Measurements from ENCODE around the gene RUSC1. TPM values are rescaled to one million over a fixed set of nuclear protein-coding genes. Genes with fewer than 3 reads are reported as not detected.
"Not testable (repeated sequence)": the region's sequence is repeated elsewhere in the genome, so short reads cannot be mapped to it uniquely, and the experiment has no call there.

The RUSC1 gene
- total RNA-seq, 2 experiments from 2014 or later = 23.2 to 25.4 TPM

- no peak for DNase-seq
- ChIA-PET CTCF (interaction anchor here (6.3 kb wide), 1 partner anchor 74 kb away, joined by 188 read pairs; the partner anchor contains the start of gene ENTREP3), POLR2A (no interaction called here)
- Mint-ChIP-seq H3K36me3 (peaks cover 7% of the 10 kb centered on the region), H3K4me3 (peak overlapping the region; percentile 42), H3K4me1 (ENCODE audit: low read depth) (peaks cover 20% of the 10 kb centered on the region), H3K9me3 (no peaks in the 10 kb centered on the region), H3K27ac (no peak overlapping the region), H3K27me3 (no peaks in the 10 kb centered on the region)
- intact Hi-C loops (cut with micrococcal nuclease) = loop anchor here (10.0 kb wide), 1 partner anchor 269 kb away; no protein-coding TSS in a partner anchor
Observed at GRCh38 chr1:155325603-155325893, 4.9 kb downstream of the RUSC1 start.

GRCh38 chr1:155326020-155326526 lies 5.4 kb downstream of the RUSC1 start:
- peak overlapping the region; percentile 3 for H3K27ac Mint-ChIP-seq
- no peaks in the 10 kb centered on the region for H3K27me3 Mint-ChIP-seq
- DNase-seq = no peak
- no peaks in the 10 kb centered on the region for H3K9me3 Mint-ChIP-seq
- H3K36me3 Mint-ChIP-seq = peaks cover 9% of the 10 kb centered on the region
- intact Hi-C loops (cut with micrococcal nuclease) = loop anchor here (10.0 kb wide), 1 partner anchor 269 kb away; no protein-coding TSS in a partner anchor
- H3K4me3 Mint-ChIP-seq = peak overlapping the region; percentile 5
- CTCF ChIA-PET = interaction anchor here (2.9 kb wide), 1 partner anchor 76 kb away, joined by 19 read pairs; no protein-coding TSS in a partner anchor
- H3K4me1 Mint-ChIP-seq (ENCODE audit: low read depth) = peaks cover 16% of the 10 kb centered on the region
- POLR2A ChIA-PET = no interaction called here

GRCh38 chr1:155326631-155327037 lies 5.9 kb downstream of the RUSC1 start:
- Mint-ChIP-seq H3K4me1 (ENCODE audit: low read depth) (peaks cover 12% of the 10 kb centered on the region), H3K27ac (no peak overlapping the region), H3K27me3 (no peaks in the 10 kb centered on the region), H3K9me3 (no peaks in the 10 kb centered on the region), H3K36me3 (peaks cover 9% of the 10 kb centered on the region), H3K4me3 (no peak overlapping the region)
- POLR2A ChIA-PET = no interaction called here
- DNase-seq = no peak
- CTCF ChIA-PET = interaction anchor here (2.9 kb wide), 1 partner anchor 76 kb away, joined by 19 read pairs; no protein-coding TSS in a partner anchor
- intact Hi-C loops (cut with micrococcal nuclease) = loop anchor here (10.0 kb wide), 1 partner anchor 268 kb away; no protein-coding TSS in a partner anchor

- H3K4me1 Mint-ChIP-seq (ENCODE audit: low read depth) = peaks cover 4% of the 10 kb centered on the region
- H3K36me3 Mint-ChIP-seq = peaks cover 9% of the 10 kb centered on the region
- POLR2A ChIA-PET = interaction anchor here (0.7 kb wide), 1 partner anchor 15 kb away, joined by 5 read pairs; no protein-coding TSS in a partner anchor
- H3K9me3 Mint-ChIP-seq = no peaks in the 10 kb centered on the region
- no peaks in the 10 kb centered on the region for H3K27me3 Mint-ChIP-seq
- H3K4me3 Mint-ChIP-seq = no peak overlapping the region
- intact Hi-C loops (cut with micrococcal nuclease) = loop anchor here (10.0 kb wide), 1 partner anchor 267 kb away; no protein-coding TSS in a partner anchor
- H3K27ac Mint-ChIP-seq = no peak overlapping the region
- DNase-seq = no peak
- CTCF ChIA-PET = interaction anchor here (0.6 to 2.9 kb wide), 4 partner anchors 10 to 176 kb away, joined by 4 to 19 read pairs (median 4); no protein-coding TSS in a partner anchor
Observed at GRCh38 chr1:155327981-155328380, 7.3 kb downstream of the RUSC1 start.

GRCh38 chr1:155328856-155329255 lies 8.2 kb downstream of the RUSC1 start:
- DNase-seq; POLR2A ChIA-PET; H3K9me3 Mint-ChIP-seq; H3K27me3 Mint-ChIP-seq; H3K27ac Mint-ChIP-seq; H3K4me3 Mint-ChIP-seq; H3K4me1 Mint-ChIP-seq (ENCODE audit: low read depth): not testable (repeated sequence)
- peaks cover 13% of the 10 kb centered on the region for H3K36me3 Mint-ChIP-seq
- intact Hi-C loops (cut with micrococcal nuclease) = loop anchor here (10.0 kb wide), 1 partner anchor 266 kb away; no protein-coding TSS in a partner anchor
- CTCF ChIA-PET = interaction anchor here (0.6 to 2.9 kb wide), 4 partner anchors 11 to 532 kb away, joined by 3 to 19 read pairs (median 4); no protein-coding TSS in a partner anchor

- Mint-ChIP-seq H3K36me3 (peaks cover 15% of the 10 kb centered on the region), H3K27ac (peak overlapping the region; percentile 45), H3K27me3 (no peaks in the 10 kb centered on the region), H3K4me3 (no peak overlapping the region), H3K9me3 (no peaks in the 10 kb centered on the region), H3K4me1 (ENCODE audit: low read depth) (peaks cover 4% of the 10 kb centered on the region)
- POLR2A ChIA-PET = no interaction called here
- DNase-seq = no peak
- intact Hi-C loops (cut with micrococcal nuclease) = loop anchor here (10.0 kb wide), 1 partner anchor 265 kb away; no protein-coding TSS in a partner anchor
- CTCF ChIA-PET = no interaction called here
Observed at GRCh38 chr1:155329980-155330598, 9.4 kb downstream of the RUSC1 start.

GRCh38 chr1:155334962-155335361 lies 14.3 kb downstream of the RUSC1 start:
- ChIA-PET CTCF (interaction anchor here (1.5 kb wide), 1 partner anchor 11 kb away, joined by 5 read pairs; no protein-coding TSS in a partner anchor), POLR2A (no interaction called here)
- intact Hi-C loops (cut with micrococcal nuclease) = no loop called here
- Mint-ChIP-seq H3K36me3 (peaks cover 35% of the 10 kb centered on the region), H3K4me1 (ENCODE audit: low read depth) (no peaks in the 10 kb centered on the region), H3K27me3 (no peaks in the 10 kb centered on the region), H3K27ac (no peak overlapping the region), H3K4me3 (no peak overlapping the region), H3K9me3 (no peaks in the 10 kb centered on the region)
- DNase-seq = no peak

- Mint-ChIP-seq H3K36me3 (peaks cover 45% of the 10 kb centered on the region), H3K27ac (no peak overlapping the region), H3K4me3 (no peak overlapping the region), H3K27me3 (no peaks in the 10 kb centered on the region), H3K4me1 (ENCODE audit: low read depth) (no peaks in the 10 kb centered on the region), H3K9me3 (no peaks in the 10 kb centered on the region)
- ChIA-PET POLR2A (no interaction called here), CTCF (interaction anchor here (1.8 to 2.1 kb wide), 2 partner anchors 7 to 89 kb away, joined by 4 to 15 read pairs; no protein-coding TSS in a partner anchor)
- intact Hi-C loops (cut with micrococcal nuclease) = no loop called here
- DNase-seq = no peak
Observed at GRCh38 chr1:155339515-155340097, 18.9 kb downstream of the RUSC1 start.

GRCh38 chr1:155342842-155343241 lies 22.1 kb downstream of the RUSC1 start:
- H3K4me1 Mint-ChIP-seq (ENCODE audit: low read depth) = no peaks in the 10 kb centered on the region
- H3K9me3 Mint-ChIP-seq = no peaks in the 10 kb centered on the region
- H3K27ac Mint-ChIP-seq = no peak overlapping the region
- ChIA-PET CTCF (interaction anchor here (0.8 to 2.4 kb wide), 3 partner anchors 11 to 351 kb away, joined by 3 to 6 read pairs (median 4); no protein-coding TSS in a partner anchor), POLR2A (no interaction called here)
- H3K27me3 Mint-ChIP-seq = no peaks in the 10 kb centered on the region
- intact Hi-C loops (cut with micrococcal nuclease) = no loop called here
- no peak overlapping the region for H3K4me3 Mint-ChIP-seq
- H3K36me3 Mint-ChIP-seq = peaks cover 48% of the 10 kb centered on the region
- no peak for DNase-seq

GRCh38 chr1:155352631-155353030 lies 31.9 kb downstream of the RUSC1 start:
- no peak for DNase-seq
- Mint-ChIP-seq H3K9me3 (no peaks in the 10 kb centered on the region), H3K4me3 (no peak overlapping the region), H3K4me1 (ENCODE audit: low read depth) (no peaks in the 10 kb centered on the region), H3K36me3 (peaks cover 38% of the 10 kb centered on the region), H3K27ac (no peak overlapping the region), H3K27me3 (no peaks in the 10 kb centered on the region)
- ChIA-PET CTCF (no interaction called here), POLR2A (no interaction called here)
- intact Hi-C loops (cut with micrococcal nuclease) = no loop called here

GRCh38 chr1:155360051-155360450 lies 39.4 kb downstream of the RUSC1 start:
- Mint-ChIP-seq H3K4me1 (ENCODE audit: low read depth) (no peaks in the 10 kb centered on the region), H3K9me3 (no peaks in the 10 kb centered on the region), H3K27me3 (no peaks in the 10 kb centered on the region), H3K27ac (no peak overlapping the region), H3K4me3 (no peak overlapping the region), H3K36me3 (peaks cover 16% of the 10 kb centered on the region)
- CTCF ChIA-PET = interaction anchor here (0.6 to 0.7 kb wide), 2 partner anchors 110 to 144 kb away, joined by 3 to 6 read pairs; no protein-coding TSS in a partner anchor
- POLR2A ChIA-PET = interaction anchor here (0.7 to 0.8 kb wide), 2 partner anchors 10 to 23 kb away, joined by 4 to 9 read pairs; no protein-coding TSS in a partner anchor
- intact Hi-C loops (cut with micrococcal nuclease) = no loop called here
- DNase-seq = no peak

- CTCF ChIA-PET = no interaction called here
- intact Hi-C loops (cut with micrococcal nuclease) = no loop called here
- peaks cover 27% of the 10 kb centered on the region for H3K36me3 Mint-ChIP-seq
- H3K4me3 Mint-ChIP-seq = no peak overlapping the region
- no peaks in the 10 kb centered on the region for H3K4me1 Mint-ChIP-seq (ENCODE audit: low read depth)
- H3K27ac Mint-ChIP-seq = no peak overlapping the region
- H3K27me3 Mint-ChIP-seq = no peaks in the 10 kb centered on the region
- POLR2A ChIA-PET = no interaction called here
- no peak for DNase-seq
- no peaks in the 10 kb centered on the region for H3K9me3 Mint-ChIP-seq
Observed at GRCh38 chr1:155379180-155379579, 58.5 kb downstream of the RUSC1 start.

All from activated CD4-positive, alpha-beta memory T cell treated with anti-CD3 and anti-CD28 coated beads for 36 hours (primary cell).